ENCODE measurements around the gene ZBED2.

GRCh38 chr3:111568911-111569310 lies 26.2 kb downstream of the ZBED2 start:
- no peak for TF ChIP-seq POLR2A (IDR thresholded peaks at IDR 0.05)
- TF ChIP-seq CTCF (IDR thresholded peaks at IDR 0.05) = no peak

Data from body of pancreas (tissue), 4 donors.